Measurements from ENCODE around the gene PPP2R1A. TPM values are rescaled to one million over a fixed set of nuclear protein-coding genes. Genes with fewer than 3 reads are reported as not detected.

Gene PPP2R1A
- total RNA-seq, 2 experiments from 2014 or later, result 151 to 157 TPM

- Mint-ChIP-seq H3K9me3 (no peaks in the 10 kb centered on the region), H3K36me3 (ENCODE audit: low read depth) (no peaks in the 10 kb centered on the region), H3K27me3 (no peaks in the 10 kb centered on the region), H3K4me1 (ENCODE audit: low read depth) (no peaks in the 10 kb centered on the region), H3K4me3 (no peak overlapping the region), H3K27ac (no peak overlapping the region)
- no peak overlapping the region for H3K27ac ChIP-seq (ENCODE audit: low read depth in 1 of 2, low read length in 2 of 2)
- TF ChIP-seq CTCF (IDR thresholded peaks at IDR 0.05), result no peak
- H3K4me1 ChIP-seq (ENCODE audit: insufficient read depth, low read length), result no peaks in the 10 kb centered on the region
- ATAC-seq (ENCODE audit: poor library complexity) (no peak), DNase-seq (no peak)
- POLR2A ChIA-PET, result no interaction called here
- H3K36me3 ChIP-seq (ENCODE audit: insufficient read depth, low read length), result no peaks in the 10 kb centered on the region
- H3K4me3 ChIP-seq (ENCODE audit: low read length), result no peak overlapping the region
- CTCF ChIA-PET, result no interaction called here
- no peaks in the 10 kb centered on the region for H3K9me3 ChIP-seq (ENCODE audit: control insufficient read depth in 1 of 2, insufficient read depth in 1 of 2, low read length in 2 of 2)
- intact Hi-C loops (cut with DNase I, micrococcal nuclease), result no loop called here
- no peaks in the 10 kb centered on the region for H3K27me3 ChIP-seq (ENCODE audit: control insufficient read depth in 1 of 2, insufficient read depth in 2 of 2, low read length in 2 of 2)
Measured at GRCh38 chr19:52234406-52234805, 44.6 kb downstream of the PPP2R1A start.

GRCh38 chr19:52237197-52237596 lies 47.3 kb downstream of the PPP2R1A start:
- no peak for DNase-seq
- Mint-ChIP-seq H3K4me1 (ENCODE audit: low read depth) (no peaks in the 10 kb centered on the region), H3K36me3 (ENCODE audit: low read depth) (no peaks in the 10 kb centered on the region), H3K27ac (no peak overlapping the region), H3K4me3 (no peak overlapping the region), H3K27me3 (no peaks in the 10 kb centered on the region), H3K9me3 (no peaks in the 10 kb centered on the region)
- Histone ChIP-seq H3K27ac (ENCODE audit: low read depth in 1 of 2, low read length in 2 of 2) (no peak overlapping the region), H3K9me3 (ENCODE audit: control insufficient read depth in 1 of 2, insufficient read depth in 1 of 2, low read length in 2 of 2) (no peaks in the 10 kb centered on the region), H3K27me3 (ENCODE audit: control insufficient read depth in 1 of 2, insufficient read depth in 2 of 2, low read length in 2 of 2) (no peaks in the 10 kb centered on the region), H3K36me3 (ENCODE audit: insufficient read depth, low read length) (no peaks in the 10 kb centered on the region), H3K4me3 (ENCODE audit: low read length) (no peak overlapping the region), H3K4me1 (ENCODE audit: insufficient read depth, low read length) (no peaks in the 10 kb centered on the region)
- no peak for TF ChIP-seq CTCF (IDR thresholded peaks at IDR 0.05)
- POLR2A ChIA-PET, result interaction anchor here (0.9 kb wide), 2 partner anchors 48 to 98 kb away, joined by 4 to 5 read pairs; partner anchors contain the start of genes PPP2R1A and ZNF616
- CTCF ChIA-PET, result interaction anchor here (0.8 to 1.4 kb wide), 6 partner anchors 8 to 459 kb away, joined by 3 to 8 read pairs (median 3); partner anchors contain the start of genes PPP2R1A and ZNF616
- intact Hi-C loops (cut with DNase I, micrococcal nuclease), result loop anchor here in 1 of 2 experiments (1.0 to 5.0 kb wide), 2 partner anchors 98 to 765 kb away; partner anchors contain the start of gene ZNF616
- no peak for ATAC-seq (ENCODE audit: poor library complexity)

- no peaks in the 10 kb centered on the region for H3K27me3 Mint-ChIP-seq
- TF ChIP-seq CTCF (IDR thresholded peaks at IDR 0.05), result peak; percentile 96
- no peaks in the 10 kb centered on the region for H3K27me3 ChIP-seq (ENCODE audit: control insufficient read depth in 1 of 2, insufficient read depth in 2 of 2, low read length in 2 of 2)
- H3K9me3 ChIP-seq (ENCODE audit: control insufficient read depth in 1 of 2, insufficient read depth in 1 of 2, low read length in 2 of 2), result no peaks in the 10 kb centered on the region
- ChIA-PET CTCF (interaction anchor here (0.8 to 1.4 kb wide), 6 partner anchors 9 to 460 kb away, joined by 3 to 8 read pairs (median 3); partner anchors contain the start of genes PPP2R1A and ZNF616), POLR2A (interaction anchor here (0.9 kb wide), 2 partner anchors 49 to 99 kb away, joined by 4 to 5 read pairs; partner anchors contain the start of genes PPP2R1A and ZNF616)
- peak; percentile 89 for ATAC-seq (ENCODE audit: poor library complexity)
- DNase-seq, result peak; percentile 25 to 79 (median 46)
- no peak overlapping the region for H3K4me3 Mint-ChIP-seq
- no peak overlapping the region for H3K27ac Mint-ChIP-seq
- no peak overlapping the region for H3K27ac ChIP-seq (ENCODE audit: low read depth in 1 of 2, low read length in 2 of 2)
- H3K36me3 ChIP-seq (ENCODE audit: insufficient read depth, low read length), result no peaks in the 10 kb centered on the region
- intact Hi-C loops (cut with DNase I, micrococcal nuclease), result loop anchor here (1.0 to 5.0 kb wide), 2 partner anchors 99 to 766 kb away; partner anchors contain the start of gene ZNF616 (in 2 of the 2)
- H3K36me3 Mint-ChIP-seq (ENCODE audit: low read depth), result no peaks in the 10 kb centered on the region
- H3K4me1 ChIP-seq (ENCODE audit: insufficient read depth, low read length), result no peaks in the 10 kb centered on the region
- no peak overlapping the region for H3K4me3 ChIP-seq (ENCODE audit: low read length)
- no peaks in the 10 kb centered on the region for H3K9me3 Mint-ChIP-seq
- H3K4me1 Mint-ChIP-seq (ENCODE audit: low read depth), result no peaks in the 10 kb centered on the region
Measured at GRCh38 chr19:52237771-52238400, 48.0 kb downstream of the PPP2R1A start.
